ENCODE measurements around the gene RNASEH2C. TPM values are rescaled to one million over a fixed set of nuclear protein-coding genes. Genes with fewer than 3 reads are reported as not detected.
"Not testable (repeated sequence)": the region's sequence is repeated elsewhere in the genome, so short reads cannot be mapped to it uniquely, and the experiment has no call there.

Gene RNASEH2C
- total RNA-seq (2021; ENCODE audit: unreplicated experiment) = 107 TPM
- polyA plus RNA-seq (2012; ENCODE audit: insufficient read length) = 133 TPM
- Bru-seq, nascent RNA = percentile 73 among the genes with signal in this experiment
- percentile 78 among the genes with signal in this experiment for BruChase-seq, experiment 1, labeled RNA remaining after a 2-hour chase
- percentile 79 among the genes with signal in this experiment for BruChase-seq, experiment 2, labeled RNA remaining after a 6-hour chase
- long read RNA-seq, transcript RNASEH2C-201 (4 exons, 2,794 nt) = major isoform, 34 of 94 reads
- long read RNA-seq, transcript RNASEH2C-203 (3 exons, 2,798 nt) = minor isoform, 30 of 94 reads
- long read RNA-seq, partial matches to known transcripts = 15 of 94 reads
- long read RNA-seq, other reads (novel, unspliced or antisense) = 12 of 94 reads

GRCh38 chr11:65720211-65720934 is at the start of gene RNASEH2C:
TSS of gene RNASEH2C (minus strand) at chr11:65720798. CDS start at chr11:65720758, 40 bp downstream.
- peaks cover 14% of the 10 kb centered on the region for H3K4me1 ChIP-seq (ENCODE audit: control insufficient read depth, insufficient read depth, low read length)
- peak within 1 kb of the TSS; percentile 83 for H3K27ac ChIP-seq (ENCODE audit: low read length)
- CTCF ChIA-PET = interaction anchor here (0.6 to 2.1 kb wide), 3 partner anchors 14 to 98 kb away, joined by 3 to 8 read pairs (median 4); no protein-coding TSS in a partner anchor
- POLR2A ChIA-PET = interaction anchor here (0.6 kb wide), 1 partner anchor 1620 kb away, joined by 3 read pairs; no protein-coding TSS in a partner anchor
- TSS peak; percentile 89 for BruUV-seq (replicated peaks)
- H3K4me3 ChIP-seq (ENCODE audit: low read depth in 2 of 2, low read length in 2 of 2) = peak within 1 kb of the TSS; percentile 72 to 82
- H3K9me3 ChIP-seq (ENCODE audit: control insufficient read depth, insufficient read depth, low read depth, low read length) = no peaks in the 10 kb centered on the region
- ATAC-seq (peak; percentile 92), DNase-seq (ENCODE audit: low read depth, low spot score) (peak; percentile 58)
- intact Hi-C loops (cut with micrococcal nuclease; ENCODE audit: unreplicated experiment) (no loop called here), in situ Hi-C loops (cut with HindIII; ENCODE audit: low pct_unique_long_range_greater_than_20kb, low sequenced_read_pairs) (no loop called here)
- no peaks in the 10 kb centered on the region for H3K27me3 ChIP-seq (ENCODE audit: control insufficient read depth, insufficient read depth, low read length)
- peaks cover 11% of the 10 kb centered on the region; the same call in 1 of the 2 replicates for H3K36me3 ChIP-seq (ENCODE audit: control insufficient read depth, insufficient read depth, low read length)
- TF ChIP-seq REST (IDR thresholded peaks at IDR 0.05; ENCODE audit: insufficient read depth in 1 of 2, low read depth in 2 of 2, low read length in 1 of 2) (peak in 1 of 2 experiments; percentile 63; a peak in 1 of 4 replicates), CTCF (IDR thresholded peaks at IDR 0.05) (no peak), TCF7L2 (IDR thresholded peaks at IDR 0.05; ENCODE audit: low read depth, low read length) (0 out of 2 replicates have a peak, but pooled peaks have one; percentile 19), SIN3A (IDR thresholded peaks at IDR 0.05; ENCODE audit: borderline replicate concordance, insufficient read depth, low read depth, low read length) (peak; percentile 93), POLR2AphosphoS5 (IDR thresholded peaks at IDR 0.05; ENCODE audit: low read depth, low read length) (peak; percentile 89)

GRCh38 chr11:65767806-65768205 is 47.2 kb upstream of the RNASEH2C start:
- H3K36me3 ChIP-seq (ENCODE audit: control insufficient read depth, insufficient read depth, low read length); POLR2A ChIA-PET; ATAC-seq; H3K4me1 ChIP-seq (ENCODE audit: control insufficient read depth, insufficient read depth, low read length); intact Hi-C loops (cut with micrococcal nuclease; ENCODE audit: unreplicated experiment); CTCF ChIA-PET; H3K4me3 ChIP-seq (ENCODE audit: low read depth in 2 of 2, low read length in 2 of 2); H3K27ac ChIP-seq (ENCODE audit: low read length); H3K27me3 ChIP-seq (ENCODE audit: control insufficient read depth, insufficient read depth, low read length); H3K9me3 ChIP-seq (ENCODE audit: control insufficient read depth, insufficient read depth, low read depth, low read length); in situ Hi-C loops (cut with HindIII; ENCODE audit: low pct_unique_long_range_greater_than_20kb, low sequenced_read_pairs); DNase-seq (ENCODE audit: low read depth, low spot score); BruUV-seq (replicated peaks): not testable (repeated sequence)

Measured in Panc1 (cell line).